ENCODE results near the gene ENPP7.

DNA sequence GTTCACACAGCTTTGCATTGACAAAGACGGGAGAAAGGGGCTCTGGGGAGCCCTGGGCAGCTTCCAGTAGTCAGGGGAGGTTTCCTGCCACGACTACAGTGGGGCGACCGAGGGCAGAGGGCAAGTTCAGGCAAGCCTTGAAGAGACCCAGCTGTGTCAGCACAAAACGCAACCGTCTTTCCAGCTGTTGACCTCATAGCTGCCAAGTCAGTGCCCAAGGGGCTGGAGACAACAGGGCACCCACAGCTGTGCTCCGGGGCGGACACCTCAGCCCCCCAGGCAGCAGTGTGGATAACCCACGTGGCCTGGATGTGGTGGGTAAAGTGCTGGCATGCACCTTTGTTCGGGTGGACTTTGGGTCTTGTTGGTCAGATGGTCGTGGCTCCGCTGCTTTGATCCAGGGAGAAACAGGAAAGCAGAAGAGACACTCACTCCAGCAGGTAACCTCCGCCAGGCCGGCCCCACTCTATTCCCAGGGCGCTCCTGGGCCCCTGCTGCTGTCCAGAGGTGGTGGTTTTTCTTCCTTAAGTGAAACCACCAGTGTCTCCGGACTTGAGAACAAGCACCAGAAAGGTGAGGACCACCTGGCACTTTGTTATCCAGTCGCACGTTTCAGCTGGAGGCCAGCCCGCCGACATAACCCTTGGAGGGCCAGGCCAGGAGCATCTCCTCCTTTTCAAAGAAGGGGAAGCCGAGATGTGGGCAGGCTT lies 29.6 kb downstream of the ENPP7 start:
- TF ChIP-seq, protein P1, sequence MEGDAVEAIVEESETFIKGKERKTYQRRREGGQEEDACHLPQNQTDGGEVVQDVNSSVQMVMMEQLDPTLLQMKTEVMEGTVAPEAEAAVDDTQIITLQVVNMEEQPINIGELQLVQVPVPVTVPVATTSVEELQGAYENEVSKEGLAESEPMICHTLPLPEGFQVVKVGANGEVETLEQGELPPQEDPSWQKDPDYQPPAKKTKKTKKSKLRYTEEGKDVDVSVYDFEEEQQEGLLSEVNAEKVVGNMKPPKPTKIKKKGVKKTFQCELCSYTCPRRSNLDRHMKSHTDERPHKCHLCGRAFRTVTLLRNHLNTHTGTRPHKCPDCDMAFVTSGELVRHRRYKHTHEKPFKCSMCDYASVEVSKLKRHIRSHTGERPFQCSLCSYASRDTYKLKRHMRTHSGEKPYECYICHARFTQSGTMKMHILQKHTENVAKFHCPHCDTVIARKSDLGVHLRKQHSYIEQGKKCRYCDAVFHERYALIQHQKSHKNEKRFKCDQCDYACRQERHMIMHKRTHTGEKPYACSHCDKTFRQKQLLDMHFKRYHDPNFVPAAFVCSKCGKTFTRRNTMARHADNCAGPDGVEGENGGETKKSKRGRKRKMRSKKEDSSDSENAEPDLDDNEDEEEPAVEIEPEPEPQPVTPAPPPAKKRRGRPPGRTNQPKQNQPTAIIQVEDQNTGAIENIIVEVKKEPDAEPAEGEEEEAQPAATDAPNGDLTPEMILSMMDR (IDR thresholded peaks at IDR 0.05) = no peak
- no peak for TF ChIP-seq POLR2AphosphoS5 (IDR thresholded peaks at IDR 0.05)
- TF ChIP-seq EP300 (IDR thresholded peaks at IDR 0.05) = no peak
